ENCODE data around the gene SMARCD3.

DNA sequence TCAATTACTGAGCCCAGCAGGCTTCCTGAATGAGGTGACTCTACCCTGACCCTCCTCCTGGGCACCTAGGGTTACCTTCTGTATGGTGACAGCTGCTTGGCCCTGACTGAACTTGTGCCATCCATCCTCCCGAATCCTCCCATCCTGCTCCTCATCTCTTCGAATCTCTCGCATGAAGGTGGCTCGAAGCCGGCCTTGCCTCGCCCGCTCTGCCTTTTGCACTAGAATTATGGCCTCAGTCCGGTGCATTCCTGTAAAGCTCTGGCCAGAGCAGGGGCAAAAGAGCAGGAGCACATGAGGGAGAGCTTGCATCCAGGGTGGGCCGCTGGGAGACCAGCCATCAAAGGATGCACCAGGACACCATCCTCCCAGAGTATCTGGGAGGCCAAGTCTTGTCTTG lies 45.7 kb downstream of the SMARCD3 start:
- TF ChIP-seq, protein P1, sequence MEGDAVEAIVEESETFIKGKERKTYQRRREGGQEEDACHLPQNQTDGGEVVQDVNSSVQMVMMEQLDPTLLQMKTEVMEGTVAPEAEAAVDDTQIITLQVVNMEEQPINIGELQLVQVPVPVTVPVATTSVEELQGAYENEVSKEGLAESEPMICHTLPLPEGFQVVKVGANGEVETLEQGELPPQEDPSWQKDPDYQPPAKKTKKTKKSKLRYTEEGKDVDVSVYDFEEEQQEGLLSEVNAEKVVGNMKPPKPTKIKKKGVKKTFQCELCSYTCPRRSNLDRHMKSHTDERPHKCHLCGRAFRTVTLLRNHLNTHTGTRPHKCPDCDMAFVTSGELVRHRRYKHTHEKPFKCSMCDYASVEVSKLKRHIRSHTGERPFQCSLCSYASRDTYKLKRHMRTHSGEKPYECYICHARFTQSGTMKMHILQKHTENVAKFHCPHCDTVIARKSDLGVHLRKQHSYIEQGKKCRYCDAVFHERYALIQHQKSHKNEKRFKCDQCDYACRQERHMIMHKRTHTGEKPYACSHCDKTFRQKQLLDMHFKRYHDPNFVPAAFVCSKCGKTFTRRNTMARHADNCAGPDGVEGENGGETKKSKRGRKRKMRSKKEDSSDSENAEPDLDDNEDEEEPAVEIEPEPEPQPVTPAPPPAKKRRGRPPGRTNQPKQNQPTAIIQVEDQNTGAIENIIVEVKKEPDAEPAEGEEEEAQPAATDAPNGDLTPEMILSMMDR (conservative IDR thresholded peaks at IDR 0.05; ENCODE audit: low read depth, low read length), result no peak
- TF ChIP-seq POLR2A (IDR thresholded peaks at IDR 0.05; ENCODE audit: low read depth, low read length) (no peak), MXI1 (IDR thresholded peaks at IDR 0.05; ENCODE audit: borderline replicate concordance, low read depth, low read length) (no peak), CEBPB (IDR thresholded peaks at IDR 0.05; ENCODE audit: low read depth, low read length) (no peak), MAZ (IDR thresholded peaks at IDR 0.05; ENCODE audit: borderline replicate concordance, low read depth, low read length) (no peak), RCOR1 (IDR thresholded peaks at IDR 0.05; ENCODE audit: insufficient replicate concordance, low read length) (no peak), MAFK (IDR thresholded peaks at IDR 0.05; ENCODE audit: low read depth, low read length) (no peak), NFE2L2 (IDR thresholded peaks at IDR 0.05; ENCODE audit: low read depth, low read length) (no peak)
- TF ChIP-seq, protein P2, sequence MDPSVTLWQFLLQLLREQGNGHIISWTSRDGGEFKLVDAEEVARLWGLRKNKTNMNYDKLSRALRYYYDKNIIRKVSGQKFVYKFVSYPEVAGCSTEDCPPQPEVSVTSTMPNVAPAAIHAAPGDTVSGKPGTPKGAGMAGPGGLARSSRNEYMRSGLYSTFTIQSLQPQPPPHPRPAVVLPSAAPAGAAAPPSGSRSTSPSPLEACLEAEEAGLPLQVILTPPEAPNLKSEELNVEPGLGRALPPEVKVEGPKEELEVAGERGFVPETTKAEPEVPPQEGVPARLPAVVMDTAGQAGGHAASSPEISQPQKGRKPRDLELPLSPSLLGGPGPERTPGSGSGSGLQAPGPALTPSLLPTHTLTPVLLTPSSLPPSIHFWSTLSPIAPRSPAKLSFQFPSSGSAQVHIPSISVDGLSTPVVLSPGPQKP (IDR thresholded peaks at IDR 0.05; ENCODE audit: borderline replicate concordance, low read depth, low read length), result no peak
- TF ChIP-seq, protein P3, sequence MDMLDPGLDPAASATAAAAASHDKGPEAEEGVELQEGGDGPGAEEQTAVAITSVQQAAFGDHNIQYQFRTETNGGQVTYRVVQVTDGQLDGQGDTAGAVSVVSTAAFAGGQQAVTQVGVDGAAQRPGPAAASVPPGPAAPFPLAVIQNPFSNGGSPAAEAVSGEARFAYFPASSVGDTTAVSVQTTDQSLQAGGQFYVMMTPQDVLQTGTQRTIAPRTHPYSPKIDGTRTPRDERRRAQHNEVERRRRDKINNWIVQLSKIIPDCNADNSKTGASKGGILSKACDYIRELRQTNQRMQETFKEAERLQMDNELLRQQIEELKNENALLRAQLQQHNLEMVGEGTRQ (IDR thresholded peaks at IDR 0.05; ENCODE audit: low read depth, low read length), result no peak
